WERI-Rb-1 (cell line): ENCODE results near the gene MYT1.

Experiments
- DNase-seq: peaks from one replicate; pipeline ENCODE4 v3.0.0-alpha.2; 2020
- H3K27ac ChIP-seq: fragments of 250-450 bp; sonication (Bioruptor Pico); 2 replicates; pipeline ENCODE4 v1.5.1; 2020; ENCODE audit warnings: mild to moderate bottlenecking, moderate library complexity
- H3K27me3 ChIP-seq: fragments of 250-450 bp; sonication (Bioruptor Pico); 2 replicates; pipeline ENCODE4 v1.5.1; 2021; ENCODE audit warnings: mild to moderate bottlenecking, low read depth, moderate library complexity; ENCODE audit not compliant: insufficient read depth, severe bottlenecking
- H3K36me3 ChIP-seq: fragments of 250-450 bp; sonication (Bioruptor Pico); 2 replicates; pipeline ENCODE4 v1.5.1; 2020; ENCODE audit warnings: mild to moderate bottlenecking, moderate library complexity
- H3K4me3 ChIP-seq: 2 replicates; pipeline ENCODE4 v1.5.1; 2011; ENCODE audit warnings: low read depth, mild to moderate bottlenecking, control low read depth, low read length
- H3K9me3 ChIP-seq: fragments of 250-450 bp; sonication (Bioruptor Pico); 2 replicates; pipeline ENCODE4 v1.5.1; 2021; ENCODE audit warnings: mild to moderate bottlenecking, moderate library complexity; ENCODE audit not compliant: severe bottlenecking
- CTCF ChIP-seq: IDR thresholded peaks from 2 replicates; pipeline ENCODE4 v1.5.1; 2011; ENCODE audit warnings: low read depth, mild to moderate bottlenecking, control low read depth, inconsistent platforms, low read length

Gene MYT1

GRCh38 chr20:64179805-64180204, 15.6 kb downstream of the MYT1 start:
- H3K4me3 ChIP-seq: no peak overlapping the region
- no peak for DNase-seq
- no peak for TF ChIP-seq CTCF
- no peaks in the 10 kb centered on the region for H3K27me3 ChIP-seq
- no peaks in the 10 kb centered on the region; the same call in 1 of the 2 replicates for H3K36me3 ChIP-seq
- no peaks in the 10 kb centered on the region for H3K9me3 ChIP-seq
- no peak overlapping the region for H3K27ac ChIP-seq

- no peak for DNase-seq
- TF ChIP-seq CTCF: no peak
- Histone ChIP-seq H3K27ac (no peak overlapping the region), H3K27me3 (no peaks in the 10 kb centered on the region), H3K4me3 (no peak overlapping the region), H3K9me3 (no peaks in the 10 kb centered on the region), H3K36me3 (no peaks in the 10 kb centered on the region; the same call in 1 of the 2 replicates)
Observed at GRCh38 chr20:64180673-64181072, 16.4 kb downstream of the MYT1 start.

- H3K27ac ChIP-seq: no peak overlapping the region
- H3K4me3 ChIP-seq: no peak overlapping the region
- TF ChIP-seq CTCF: no peak
- no peak for DNase-seq
- H3K9me3 ChIP-seq: no peaks in the 10 kb centered on the region
- no peaks in the 10 kb centered on the region for H3K27me3 ChIP-seq
- no peaks in the 10 kb centered on the region; the same call in 1 of the 2 replicates for H3K36me3 ChIP-seq
Observed at GRCh38 chr20:64181391-64181790, 17.1 kb downstream of the MYT1 start.

GRCh38 chr20:64182146-64182865, 18.1 kb downstream of the MYT1 start:
- Histone ChIP-seq H3K4me3 (no peak overlapping the region), H3K9me3 (no peaks in the 10 kb centered on the region), H3K27ac (no peak overlapping the region), H3K36me3 (no peaks in the 10 kb centered on the region; the same call in 1 of the 2 replicates), H3K27me3 (no peaks in the 10 kb centered on the region)
- TF ChIP-seq CTCF: no peak
- DNase-seq: no peak

GRCh38 chr20:64183313-64183712, 19.1 kb downstream of the MYT1 start:
- Histone ChIP-seq H3K4me3 (no peak overlapping the region), H3K9me3 (no peaks in the 10 kb centered on the region), H3K27me3 (no peaks in the 10 kb centered on the region), H3K27ac (no peak overlapping the region), H3K36me3 (no peaks in the 10 kb centered on the region; the same call in 1 of the 2 replicates)
- no peak for DNase-seq
- no peak for TF ChIP-seq CTCF

- Histone ChIP-seq H3K9me3 (no peaks in the 10 kb centered on the region), H3K36me3 (no peaks in the 10 kb centered on the region; the same call in 1 of the 2 replicates), H3K4me3 (no peak overlapping the region), H3K27ac (no peak overlapping the region), H3K27me3 (no peaks in the 10 kb centered on the region)
- DNase-seq: no peak
- TF ChIP-seq CTCF: no peak
Observed at GRCh38 chr20:64184795-64185194, 20.5 kb downstream of the MYT1 start.
